Neural cell (in vitro differentiated cells): ENCODE data around the gene PODNL1. TPM values are rescaled to one million over a fixed set of nuclear protein-coding genes. Genes with fewer than 3 reads are reported as not detected.

Experiments
- H2AFZ ChIP-seq: fragments of 200-600, 300-800 bp; sonication (generic), shearing (Covaris generic); 2 replicates; pipeline ENCODE4 v1.6.0; 2014; ENCODE audit warnings: low read depth, mild to moderate bottlenecking, antibody characterized with exemption, low read length, moderate library complexity
- H3F3A ChIP-seq: fragments of 200-600 bp; shearing (Covaris generic); 2 replicates; pipeline ENCODE4 v1.6.1; 2016; ENCODE audit warnings: mild to moderate bottlenecking, moderate library complexity, mixed read lengths, antibody characterized with exemption, low read length; ENCODE audit not compliant: insufficient read depth, poor library complexity, severe bottlenecking
- H3K27ac ChIP-seq: fragments of 200-600, 300-800 bp; sonication (generic), shearing (Covaris generic); 2 replicates; pipeline ENCODE4 v1.5.1; 2014; ENCODE audit warnings: mild to moderate bottlenecking, low read length, moderate library complexity
- H3K27me3 ChIP-seq: fragments of 300-800, 200-600 bp; sonication (generic), shearing (Covaris generic); 2 replicates; pipeline ENCODE4 v1.6.0; 2014; ENCODE audit warnings: mild to moderate bottlenecking, low read depth, low read length, moderate library complexity; ENCODE audit not compliant: insufficient read depth
- H3K36me3 ChIP-seq: fragments of 300-800, 200-600 bp; sonication (generic), shearing (Covaris generic); 2 replicates; pipeline ENCODE4 v1.5.1; 2014; ENCODE audit warnings: mild to moderate bottlenecking, antibody characterized with exemption, low read length, moderate library complexity; ENCODE audit not compliant: insufficient read depth
- H3K4me2 ChIP-seq: fragments of 300-800, 200-600 bp; sonication (generic), shearing (Covaris generic); 2 replicates; pipeline ENCODE4 v1.6.0; 2014; ENCODE audit warnings: mild to moderate bottlenecking, low read length
- H3K4me3 ChIP-seq: fragments of 300-800, 200-600 bp; sonication (generic), shearing (Covaris generic); 2 replicates; pipeline ENCODE4 v1.5.1; 2014; ENCODE audit warnings: mild to moderate bottlenecking, low read length, moderate library complexity
- H3K79me2 ChIP-seq: fragments of 200-600 bp; shearing (Covaris generic); replicated peaks from 2 replicates; pipeline ENCODE4 v1.6.0; 2014; ENCODE audit warnings: mild to moderate bottlenecking, low read length, moderate library complexity; ENCODE audit not compliant: insufficient read depth
- H3K9ac ChIP-seq: fragments of 300-800, 200-600 bp; sonication (generic), shearing (Covaris generic); 2 replicates; pipeline ENCODE4 v1.6.1; 2016; ENCODE audit warnings: mild to moderate bottlenecking, low read length, mixed read lengths
- H3K9me2 ChIP-seq: fragments of 200-600 bp; shearing (Covaris generic); 2 replicates; pipeline ENCODE4 v1.6.1; 2016; ENCODE audit warnings: mild to moderate bottlenecking, low read length, mixed read lengths; ENCODE audit not compliant: insufficient read depth
- H3K9me3 ChIP-seq: fragments of 200-600, 300-800 bp; sonication (generic), shearing (Covaris generic); 2 replicates; pipeline ENCODE4 v1.6.1; 2016; ENCODE audit warnings: mild to moderate bottlenecking, mixed run types, low read length, moderate library complexity, mixed read lengths
- H4K20me1 ChIP-seq: fragments of 200-600 bp; shearing (Covaris generic); 2 replicates; pipeline ENCODE4 v1.6.1; 2016; ENCODE audit warnings: mild to moderate bottlenecking, mixed run types; ENCODE audit not compliant: insufficient read depth
- EP300 ChIP-seq: fragments of 450-650 bp; conservative IDR thresholded peaks from 2 replicates; pipeline ENCODE4 v1.6.1; 2014; ENCODE audit warnings: antibody characterized with exemption, mild to moderate bottlenecking, moderate library complexity; ENCODE audit not compliant: poor library complexity, severe bottlenecking
- EZH2 ChIP-seq: fragments of 200-600, 300-800 bp; shearing (Covaris generic), sonication (generic); IDR thresholded peaks from 2 replicates; pipeline ENCODE4 v1.6.1; 2014; ENCODE audit warnings: antibody characterized with exemption, low read length, borderline replicate concordance, mild to moderate bottlenecking; ENCODE audit not compliant: insufficient read depth, poor library complexity, severe bottlenecking
- MXI1 ChIP-seq: fragments of 450-650 bp; conservative IDR thresholded peaks from 2 replicates; pipeline ENCODE4 v1.6.1; 2014; ENCODE audit warnings: antibody characterized with exemption, mild to moderate bottlenecking; ENCODE audit not compliant: poor library complexity, severe bottlenecking
- POLR2AphosphoS5 ChIP-seq: IDR thresholded peaks from 2 replicates; pipeline ENCODE4 v1.6.1; 2012
- RAD21 ChIP-seq: fragments of 450-650 bp; conservative IDR thresholded peaks from 2 replicates; pipeline ENCODE4 v1.6.1; 2014; ENCODE audit warnings: antibody characterized with exemption, mild to moderate bottlenecking, moderate library complexity
- SMC3 ChIP-seq: fragments of 450-650 bp; conservative IDR thresholded peaks from 2 replicates; pipeline ENCODE4 v1.6.1; 2014; ENCODE audit warnings: antibody characterized with exemption, mild to moderate bottlenecking, moderate library complexity; ENCODE audit not compliant: poor library complexity
- TAF1 ChIP-seq: IDR thresholded peaks from 2 replicates; pipeline ENCODE4 v1.6.1; 2012; ENCODE audit warnings: low read depth
- polyA plus RNA-seq: library from polyadenylated mRNA; depleted of rRNA; stranded (reverse); fragments of >200 nt; gene quantifications from 2 replicates; pipeline ENCODE4 v1.2.3, GENCODE V29; 2014
- TF ChIP-seq, protein P1 (sequence below): IDR thresholded peaks from 2 replicates; pipeline ENCODE4 v1.6.1; 2012; ENCODE audit warnings: borderline replicate concordance
- TF ChIP-seq, protein P2 (sequence below): fragments of 450-650 bp; IDR thresholded peaks from 2 replicates; pipeline ENCODE4 v1.5.1; 2014; ENCODE audit warnings: antibody characterized with exemption, mild to moderate bottlenecking, moderate library complexity; ENCODE audit not compliant: poor library complexity, severe bottlenecking

Gene PODNL1
- polyA plus RNA-seq, 1 donor from 2014 or later: not detected

DNA sequence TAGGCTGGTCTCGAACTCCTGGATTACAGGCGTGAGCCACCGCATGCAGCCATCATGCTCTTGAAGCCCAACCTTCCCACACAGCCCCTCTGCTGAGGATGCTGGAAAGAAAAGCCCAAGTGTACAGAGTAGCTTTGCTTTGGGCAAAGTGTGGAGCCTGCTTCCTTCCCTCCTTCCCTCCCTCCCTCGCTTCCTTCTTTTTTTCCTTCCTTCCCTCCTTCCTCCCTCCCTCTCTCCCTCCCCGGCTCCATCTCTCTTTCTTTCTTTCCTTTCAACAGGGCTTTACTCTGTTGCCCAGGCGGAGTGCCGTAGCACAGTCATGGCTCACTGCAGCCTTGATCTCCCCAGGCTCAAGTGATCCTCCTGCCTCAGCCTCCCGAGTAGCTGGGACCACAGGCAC, 29.5 kb downstream of the PODNL1 start:
- no peaks in the 10 kb centered on the region for H3K36me3 ChIP-seq
- no peaks in the 10 kb centered on the region for H3K9me2 ChIP-seq
- TF ChIP-seq, protein P1, sequence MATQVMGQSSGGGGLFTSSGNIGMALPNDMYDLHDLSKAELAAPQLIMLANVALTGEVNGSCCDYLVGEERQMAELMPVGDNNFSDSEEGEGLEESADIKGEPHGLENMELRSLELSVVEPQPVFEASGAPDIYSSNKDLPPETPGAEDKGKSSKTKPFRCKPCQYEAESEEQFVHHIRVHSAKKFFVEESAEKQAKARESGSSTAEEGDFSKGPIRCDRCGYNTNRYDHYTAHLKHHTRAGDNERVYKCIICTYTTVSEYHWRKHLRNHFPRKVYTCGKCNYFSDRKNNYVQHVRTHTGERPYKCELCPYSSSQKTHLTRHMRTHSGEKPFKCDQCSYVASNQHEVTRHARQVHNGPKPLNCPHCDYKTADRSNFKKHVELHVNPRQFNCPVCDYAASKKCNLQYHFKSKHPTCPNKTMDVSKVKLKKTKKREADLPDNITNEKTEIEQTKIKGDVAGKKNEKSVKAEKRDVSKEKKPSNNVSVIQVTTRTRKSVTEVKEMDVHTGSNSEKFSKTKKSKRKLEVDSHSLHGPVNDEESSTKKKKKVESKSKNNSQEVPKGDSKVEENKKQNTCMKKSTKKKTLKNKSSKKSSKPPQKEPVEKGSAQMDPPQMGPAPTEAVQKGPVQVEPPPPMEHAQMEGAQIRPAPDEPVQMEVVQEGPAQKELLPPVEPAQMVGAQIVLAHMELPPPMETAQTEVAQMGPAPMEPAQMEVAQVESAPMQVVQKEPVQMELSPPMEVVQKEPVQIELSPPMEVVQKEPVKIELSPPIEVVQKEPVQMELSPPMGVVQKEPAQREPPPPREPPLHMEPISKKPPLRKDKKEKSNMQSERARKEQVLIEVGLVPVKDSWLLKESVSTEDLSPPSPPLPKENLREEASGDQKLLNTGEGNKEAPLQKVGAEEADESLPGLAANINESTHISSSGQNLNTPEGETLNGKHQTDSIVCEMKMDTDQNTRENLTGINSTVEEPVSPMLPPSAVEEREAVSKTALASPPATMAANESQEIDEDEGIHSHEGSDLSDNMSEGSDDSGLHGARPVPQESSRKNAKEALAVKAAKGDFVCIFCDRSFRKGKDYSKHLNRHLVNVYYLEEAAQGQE: no peak
- TF ChIP-seq MXI1 (no peak), EP300 (no peak), TAF1 (no peak), POLR2AphosphoS5 (no peak), SMC3 (no peak), RAD21 (no peak), EZH2 (no peak)
- TF ChIP-seq, protein P2, sequence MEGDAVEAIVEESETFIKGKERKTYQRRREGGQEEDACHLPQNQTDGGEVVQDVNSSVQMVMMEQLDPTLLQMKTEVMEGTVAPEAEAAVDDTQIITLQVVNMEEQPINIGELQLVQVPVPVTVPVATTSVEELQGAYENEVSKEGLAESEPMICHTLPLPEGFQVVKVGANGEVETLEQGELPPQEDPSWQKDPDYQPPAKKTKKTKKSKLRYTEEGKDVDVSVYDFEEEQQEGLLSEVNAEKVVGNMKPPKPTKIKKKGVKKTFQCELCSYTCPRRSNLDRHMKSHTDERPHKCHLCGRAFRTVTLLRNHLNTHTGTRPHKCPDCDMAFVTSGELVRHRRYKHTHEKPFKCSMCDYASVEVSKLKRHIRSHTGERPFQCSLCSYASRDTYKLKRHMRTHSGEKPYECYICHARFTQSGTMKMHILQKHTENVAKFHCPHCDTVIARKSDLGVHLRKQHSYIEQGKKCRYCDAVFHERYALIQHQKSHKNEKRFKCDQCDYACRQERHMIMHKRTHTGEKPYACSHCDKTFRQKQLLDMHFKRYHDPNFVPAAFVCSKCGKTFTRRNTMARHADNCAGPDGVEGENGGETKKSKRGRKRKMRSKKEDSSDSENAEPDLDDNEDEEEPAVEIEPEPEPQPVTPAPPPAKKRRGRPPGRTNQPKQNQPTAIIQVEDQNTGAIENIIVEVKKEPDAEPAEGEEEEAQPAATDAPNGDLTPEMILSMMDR: no peak
- no peaks in the 10 kb centered on the region for H4K20me1 ChIP-seq
- no peak overlapping the region for H3K9ac ChIP-seq
- H3K79me2 ChIP-seq: peaks cover 4% of the 10 kb centered on the region
- H3F3A ChIP-seq: no peaks in the 10 kb centered on the region
- H3K9me3 ChIP-seq: no peaks in the 10 kb centered on the region
- no peak overlapping the region for H3K4me2 ChIP-seq
- no peak overlapping the region for H3K27ac ChIP-seq
- no peaks in the 10 kb centered on the region for H3K27me3 ChIP-seq
- no peak overlapping the region for H3K4me3 ChIP-seq
- H2AFZ ChIP-seq: no peak overlapping the region

DNA sequence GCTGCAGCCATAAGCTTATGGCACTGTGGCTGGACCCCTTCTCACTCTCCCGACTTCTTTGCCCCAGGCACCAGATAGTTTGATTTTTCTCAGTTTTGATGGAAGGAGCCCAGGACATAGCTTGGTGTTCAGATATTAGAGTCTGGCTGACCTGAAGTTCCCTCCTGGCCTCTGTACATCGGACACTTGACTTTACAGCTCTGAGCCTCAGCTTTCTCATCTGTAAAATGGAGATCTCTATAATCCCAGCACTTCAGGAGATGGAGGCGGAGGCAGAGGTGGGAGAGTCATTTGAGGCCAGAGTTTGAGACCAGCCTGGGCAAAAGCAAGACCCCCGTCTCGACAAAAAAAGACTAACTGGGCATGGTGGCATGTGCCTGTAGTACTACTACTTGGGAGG, 31.3 kb downstream of the PODNL1 start:
- no peaks in the 10 kb centered on the region for H3K27me3 ChIP-seq
- no peaks in the 10 kb centered on the region for H4K20me1 ChIP-seq
- no peak overlapping the region for H3K27ac ChIP-seq
- H3F3A ChIP-seq: no peaks in the 10 kb centered on the region
- H2AFZ ChIP-seq: peak overlapping the region; percentile 66
- no peaks in the 10 kb centered on the region for H3K9me3 ChIP-seq
- H3K9ac ChIP-seq: peak overlapping the region; percentile 80
- TF ChIP-seq MXI1 (no peak), POLR2AphosphoS5 (no peak), SMC3 (no peak), TAF1 (no peak), EZH2 (no peak), RAD21 (no peak), EP300 (no peak)
- TF ChIP-seq, protein P1: no peak
- TF ChIP-seq, protein P2: no peak
- peak overlapping the region; percentile 91 for H3K4me3 ChIP-seq
- no peaks in the 10 kb centered on the region for H3K36me3 ChIP-seq
- peak overlapping the region; percentile 85 for H3K4me2 ChIP-seq
- peaks cover 4% of the 10 kb centered on the region for H3K79me2 ChIP-seq
- H3K9me2 ChIP-seq: no peaks in the 10 kb centered on the region
